Keratinocyte (primary cell): ENCODE data around the gene CEACAM18. TPM values are rescaled to one million over a fixed set of nuclear protein-coding genes. Genes with fewer than 3 reads are reported as not detected.

Experiments used
- DNase-seq: peaks from one replicate; pipeline ENCODE4 v3.0.0-alpha.2; 2011; ENCODE audit warnings: low read depth, missing footprints, low spot score
- FAIRE-seq: peaks from 2 replicates; lab custom pipeline; 2011; peaks lifted over from hg19 to GRCh38; lab: Jason Lieb, UNC
- H2AFZ ChIP-seq: 2 replicates; pipeline ENCODE4 v1.6.0; 2012; ENCODE audit warnings: low read length, control low read depth, inconsistent platforms; ENCODE audit not compliant: control insufficient read depth
- H3K27ac ChIP-seq: 2 replicates; pipeline ENCODE4 v1.5.1; 2011; ENCODE audit warnings: low read length; ENCODE audit not compliant: control insufficient read depth, insufficient read depth
- H3K27me3 ChIP-seq: 3 replicates; pipeline ENCODE4 v1.6.0; 2011; ENCODE audit warnings: low read length; ENCODE audit not compliant: control insufficient read depth, insufficient read depth; ENCODE audit errors: extremely low read depth
- H3K36me3 ChIP-seq, 2 experiments: 2 replicates in 1 of 2; 3 replicates in 1 of 2; pipeline ENCODE4 v1.5.1; 2011; ENCODE audit warnings: low read length in 2 of 2, mild to moderate bottlenecking in 1 of 2; ENCODE audit not compliant: control insufficient read depth in 2 of 2, insufficient read depth in 2 of 2; ENCODE audit errors: extremely low read depth in 1 of 2
- H3K4me1 ChIP-seq: 3 replicates; pipeline ENCODE4 v1.5.1; 2011; ENCODE audit warnings: low read length; ENCODE audit not compliant: control insufficient read depth, insufficient read depth; ENCODE audit errors: extremely low read depth
- H3K4me2 ChIP-seq: 3 replicates; pipeline ENCODE4 v1.6.0; 2011; ENCODE audit warnings: low read depth, low read length; ENCODE audit not compliant: control insufficient read depth, insufficient read depth; ENCODE audit errors: extremely low read depth
- H3K4me3 ChIP-seq, 3 experiments: fragments of 200-600 bp in 1 of 3; sonication (generic) in 1 of 3; 2 replicates in 2 of 3; 3 replicates in 1 of 3; pipeline ENCODE4 v1.5.1; 2011 to 2016; ENCODE audit warnings: low read length in 3 of 3, mild to moderate bottlenecking in 3 of 3, control low read depth in 2 of 3, inconsistent platforms in 1 of 3, low read depth in 1 of 3, mixed read lengths in 1 of 3, mixed run types in 1 of 3, moderate library complexity in 1 of 3; ENCODE audit not compliant: control insufficient read depth in 2 of 3, insufficient read depth in 2 of 3; ENCODE audit errors: extremely low read depth in 1 of 3
- H3K79me2 ChIP-seq: 2 replicates; pipeline ENCODE4 v1.6.0; 2012; ENCODE audit warnings: low read length; ENCODE audit not compliant: control insufficient read depth, insufficient read depth
- H3K9ac ChIP-seq: 3 replicates; pipeline ENCODE4 v1.6.0; 2011; ENCODE audit warnings: low read length; ENCODE audit not compliant: control insufficient read depth, insufficient read depth; ENCODE audit errors: extremely low read depth
- H3K9me1 ChIP-seq: 3 replicates; pipeline ENCODE4 v1.6.0; 2011; ENCODE audit warnings: low read length; ENCODE audit not compliant: control insufficient read depth, insufficient read depth; ENCODE audit errors: extremely low read depth
- H3K9me3 ChIP-seq: 2 replicates; pipeline ENCODE4 v1.5.1; 2012; ENCODE audit warnings: low read depth, low read length; ENCODE audit not compliant: control insufficient read depth
- H4K20me1 ChIP-seq: 3 replicates; pipeline ENCODE4 v1.6.0; 2011; ENCODE audit warnings: low read length; ENCODE audit not compliant: control insufficient read depth, insufficient read depth; ENCODE audit errors: extremely low read depth
- EZH2 ChIP-seq: IDR thresholded peaks from one replicate; pipeline ENCODE4 v1.6.1; 2012; ENCODE audit warnings: inconsistent platforms, mild to moderate bottlenecking, low read length, moderate library complexity
- dilution Hi-C: fragments of 300-500 bp; cut with MboI; formaldehyde crosslinking; loops from one replicate; pipeline ENCODE4 v1.7.0; 2020; ENCODE audit warnings: low sequenced_read_pairs; ENCODE audit not compliant: extremely low pct_ligation_motif_present
- polyA plus RNA-seq, 5 experiments: library from polyadenylated mRNA; depleted of rRNA in 3 of 5; stranded (reverse) in 3 of 5; stranded (forward) in 1 of 5; unstranded in 1 of 5; fragments of >200 nt; gene quantifications; 1 replicate in 1 of 5; 2 replicates in 3 of 5; 3 replicates in 1 of 5; pipeline versions ENCODE4 v1.2.1 to v1.2.3, GENCODE V29; 2011 to 2012; ENCODE audit warnings: missing spikeins in 2 of 5, low read depth in 1 of 5, low replicate concordance in 1 of 5
- TF ChIP-seq, protein P1 (sequence below), 3 experiments: IDR thresholded peaks in 1 of 3; conservative IDR thresholded peaks in 1 of 3; optimal IDR thresholded peaks in 1 of 3; 2 replicates in 2 of 3; 3 replicates in 1 of 3; pipeline versions ENCODE3 to v1.5.1; 2011; ENCODE audit warnings: low read length in 3 of 3, mild to moderate bottlenecking in 3 of 3, moderate library complexity in 2 of 3, control low read depth in 1 of 3, inconsistent platforms in 1 of 3; ENCODE audit not compliant: insufficient read depth in 2 of 3; ENCODE audit errors: extremely low read depth in 1 of 3

CEACAM18 gene
- polyA plus RNA-seq, 1 donor (not counting 4 experiments of a cell fraction or from before 2014, with no cell fraction given), result not detected

DNA sequence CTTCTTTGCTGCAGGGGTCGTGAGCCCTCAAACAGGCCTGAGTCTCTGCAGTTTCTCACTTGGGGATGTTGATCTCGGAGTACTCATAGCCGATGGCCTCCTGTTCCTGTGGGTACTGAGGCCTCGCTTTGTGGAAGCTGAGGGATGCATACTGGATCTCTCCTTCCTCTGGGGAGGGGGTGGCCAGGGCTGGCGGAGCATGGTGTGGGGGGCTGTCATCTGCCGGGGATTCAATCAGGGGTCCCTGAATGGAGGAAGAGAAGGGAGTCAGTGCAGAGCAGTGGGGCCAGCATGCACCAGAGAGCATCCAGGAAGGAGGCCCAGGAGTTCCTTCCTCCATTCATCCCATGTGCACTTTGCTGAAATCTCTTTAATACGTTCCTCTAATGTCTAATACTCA is 13.2 kb downstream of the CEACAM18 start:
- no peak for FAIRE-seq
- DNase-seq, result no peak
- H3K9me3 ChIP-seq, result no peaks in the 10 kb centered on the region
- H3K27me3 ChIP-seq, result no peaks in the 10 kb centered on the region
- H2AFZ ChIP-seq, result no peak overlapping the region
- no peaks in the 10 kb centered on the region for H3K36me3 ChIP-seq
- no peak overlapping the region for H3K4me2 ChIP-seq
- no peaks in the 10 kb centered on the region for H3K79me2 ChIP-seq
- dilution Hi-C loops, result no loop called here
- TF ChIP-seq EZH2, result no peak
- TF ChIP-seq, protein P1, sequence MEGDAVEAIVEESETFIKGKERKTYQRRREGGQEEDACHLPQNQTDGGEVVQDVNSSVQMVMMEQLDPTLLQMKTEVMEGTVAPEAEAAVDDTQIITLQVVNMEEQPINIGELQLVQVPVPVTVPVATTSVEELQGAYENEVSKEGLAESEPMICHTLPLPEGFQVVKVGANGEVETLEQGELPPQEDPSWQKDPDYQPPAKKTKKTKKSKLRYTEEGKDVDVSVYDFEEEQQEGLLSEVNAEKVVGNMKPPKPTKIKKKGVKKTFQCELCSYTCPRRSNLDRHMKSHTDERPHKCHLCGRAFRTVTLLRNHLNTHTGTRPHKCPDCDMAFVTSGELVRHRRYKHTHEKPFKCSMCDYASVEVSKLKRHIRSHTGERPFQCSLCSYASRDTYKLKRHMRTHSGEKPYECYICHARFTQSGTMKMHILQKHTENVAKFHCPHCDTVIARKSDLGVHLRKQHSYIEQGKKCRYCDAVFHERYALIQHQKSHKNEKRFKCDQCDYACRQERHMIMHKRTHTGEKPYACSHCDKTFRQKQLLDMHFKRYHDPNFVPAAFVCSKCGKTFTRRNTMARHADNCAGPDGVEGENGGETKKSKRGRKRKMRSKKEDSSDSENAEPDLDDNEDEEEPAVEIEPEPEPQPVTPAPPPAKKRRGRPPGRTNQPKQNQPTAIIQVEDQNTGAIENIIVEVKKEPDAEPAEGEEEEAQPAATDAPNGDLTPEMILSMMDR (optimal IDR thresholded peaks at IDR 0.05 in 1 of 3, IDR thresholded peaks at IDR 0.05 in 1 of 3, conservative IDR thresholded peaks at IDR 0.05 in 1 of 3; ENCODE audit: extremely low read depth in 1 of 3, insufficient read depth in 2 of 3, low read length in 3 of 3), result no peak
- H4K20me1 ChIP-seq, result no peaks in the 10 kb centered on the region
- H3K4me1 ChIP-seq, result no peaks in the 10 kb centered on the region
- H3K27ac ChIP-seq, result no peak overlapping the region
- H3K9me1 ChIP-seq, result no peaks in the 10 kb centered on the region
- H3K9ac ChIP-seq, result no peak overlapping the region
- H3K4me3 ChIP-seq, result no peak overlapping the region

DNA sequence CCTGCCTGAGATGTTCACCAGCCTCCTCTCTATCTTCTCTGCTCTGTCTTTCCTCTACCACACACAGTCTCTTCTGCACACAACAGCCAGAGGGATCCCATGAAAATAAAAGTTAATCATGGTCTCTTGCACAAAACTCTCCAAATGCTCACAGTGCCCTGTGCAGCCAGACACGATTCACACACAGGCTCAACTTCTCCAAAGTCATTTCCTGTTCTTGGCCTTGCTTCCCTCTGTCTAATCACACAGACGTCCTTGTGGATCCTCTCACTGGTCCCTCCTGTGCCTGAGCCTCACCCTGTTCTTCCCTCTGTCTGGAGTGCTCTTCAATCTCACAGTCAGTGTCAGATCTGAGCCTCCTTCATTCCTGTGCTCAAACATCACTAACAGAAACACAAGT is 15.4 kb downstream of the CEACAM18 start:
- FAIRE-seq, result no peak
- H3K4me3 ChIP-seq, result no peak overlapping the region
- H3K9me3 ChIP-seq, result no peaks in the 10 kb centered on the region
- H3K4me2 ChIP-seq, result no peak overlapping the region
- H3K79me2 ChIP-seq, result no peaks in the 10 kb centered on the region
- H3K27ac ChIP-seq, result no peak overlapping the region
- no peak for DNase-seq
- H2AFZ ChIP-seq, result no peak overlapping the region
- no peaks in the 10 kb centered on the region for H3K36me3 ChIP-seq
- no peaks in the 10 kb centered on the region for H3K4me1 ChIP-seq
- H4K20me1 ChIP-seq, result no peaks in the 10 kb centered on the region
- H3K9me1 ChIP-seq, result no peaks in the 10 kb centered on the region
- no peak overlapping the region for H3K9ac ChIP-seq
- TF ChIP-seq, protein P1 (optimal IDR thresholded peaks at IDR 0.05 in 1 of 3, IDR thresholded peaks at IDR 0.05 in 1 of 3, conservative IDR thresholded peaks at IDR 0.05 in 1 of 3; ENCODE audit: extremely low read depth in 1 of 3, insufficient read depth in 2 of 3, low read length in 3 of 3), result no peak
- no peak for TF ChIP-seq EZH2
- H3K27me3 ChIP-seq, result no peaks in the 10 kb centered on the region
- dilution Hi-C loops, result no loop called here
